Fibroblast of lung (primary cell): ENCODE data around the gene TMEM72.

Experiments
- CTCF ChIP-seq, 2 donors: IDR thresholded peaks in 1 of 2; conservative IDR thresholded peaks in 1 of 2; 1 replicate in 1 of 2; 2 replicates in 1 of 2; pipeline ENCODE4 v1.5.1; 2011 to 2012; ENCODE audit warnings: low read length in 2 of 2, control low read depth in 1 of 2, inconsistent platforms in 1 of 2, low read depth in 1 of 2, mild to moderate bottlenecking in 1 of 2
- EZH2 ChIP-seq: IDR thresholded peaks from 2 replicates; pipeline ENCODE4 v1.5.1; 2012; ENCODE audit warnings: low read length, control low read depth, mild to moderate bottlenecking; ENCODE audit errors: missing control alignments

- TF ChIP-seq CTCF (conservative IDR thresholded peaks at IDR 0.05 in 1 of 2, IDR thresholded peaks at IDR 0.05 in 1 of 2; ENCODE audit: low read depth in 1 of 2, low read length in 2 of 2) (no peak), EZH2 (no peak)
Measured at GRCh38 chr10:44955413-44956070, 44.4 kb downstream of the TMEM72 start.
